ENCODE results near the gene C7orf57. TPM values are rescaled to one million over a fixed set of nuclear protein-coding genes. Genes with fewer than 3 reads are reported as not detected.

C7orf57 gene
- total and polyA plus RNA-seq, 9 donors, result 0.02 to 18.6 (median 0.35) TPM; not detected in 3

GRCh38 chr7:48004032-48004431, 31.3 kb upstream of the C7orf57 start:
- WGBS, 3 donors, result 31 to 67% (median 53%) methylated on average over 2 of the region's 2 CpGs
- no peaks in the 10 kb centered on the region for H3K4me1 ChIP-seq (ENCODE audit: insufficient read depth)
- no peak for DNase-seq
- no peaks in the 10 kb centered on the region for H3K9me3 ChIP-seq
- intact Hi-C loops (cut with DNase I), result no loop called here
- no peak for TF ChIP-seq EP300 (IDR thresholded peaks at IDR 0.05)
- TF ChIP-seq POLR2A (IDR thresholded peaks at IDR 0.05), result no peak
- TF ChIP-seq CTCF (IDR thresholded peaks at IDR 0.05), result no peak
- H3K36me3 ChIP-seq, result no peaks in the 10 kb centered on the region
- H3K4me3 ChIP-seq, result no peak overlapping the region
- H3K27me3 ChIP-seq, result no peaks in the 10 kb centered on the region
- no peak overlapping the region for H3K27ac ChIP-seq

GRCh38 chr7:48004638-48005037, 30.7 kb upstream of the C7orf57 start:
- Histone ChIP-seq H3K27ac (no peak overlapping the region), H3K27me3 (no peaks in the 10 kb centered on the region), H3K9me3 (no peaks in the 10 kb centered on the region), H3K4me3 (no peak overlapping the region), H3K4me1 (ENCODE audit: insufficient read depth) (no peaks in the 10 kb centered on the region), H3K36me3 (no peaks in the 10 kb centered on the region)
- 9 to 14% (median 10%) methylated on average over 5 of the region's 5 CpGs for WGBS, 3 donors
- intact Hi-C loops (cut with DNase I), result no loop called here
- TF ChIP-seq EP300 (IDR thresholded peaks at IDR 0.05), result no peak
- no peak for TF ChIP-seq CTCF (IDR thresholded peaks at IDR 0.05)
- TF ChIP-seq POLR2A (IDR thresholded peaks at IDR 0.05), result no peak
- DNase-seq, result no peak

GRCh38 chr7:48006866-48007265, 28.5 kb upstream of the C7orf57 start:
- no peaks in the 10 kb centered on the region for H3K36me3 ChIP-seq
- DNase-seq, result no peak
- no peaks in the 10 kb centered on the region for H3K9me3 ChIP-seq
- no peaks in the 10 kb centered on the region for H3K27me3 ChIP-seq
- H3K4me3 ChIP-seq, result no peak overlapping the region
- H3K27ac ChIP-seq, result no peak overlapping the region
- WGBS, 3 donors, result 80 to 90% (median 85%) methylated on average over 6 of the region's 6 CpGs
- H3K4me1 ChIP-seq (ENCODE audit: insufficient read depth), result no peaks in the 10 kb centered on the region
- intact Hi-C loops (cut with DNase I), result no loop called here
- TF ChIP-seq CTCF (IDR thresholded peaks at IDR 0.05) (no peak), EP300 (IDR thresholded peaks at IDR 0.05) (no peak), POLR2A (IDR thresholded peaks at IDR 0.05) (no peak)

GRCh38 chr7:48009257-48009656, 26.1 kb upstream of the C7orf57 start:
- intact Hi-C loops (cut with DNase I), result no loop called here
- no peak for DNase-seq
- no peaks in the 10 kb centered on the region for H3K4me1 ChIP-seq (ENCODE audit: insufficient read depth)
- TF ChIP-seq EP300 (IDR thresholded peaks at IDR 0.05) (no peak), POLR2A (IDR thresholded peaks at IDR 0.05) (no peak), CTCF (IDR thresholded peaks at IDR 0.05) (no peak)
- H3K36me3 ChIP-seq, result no peaks in the 10 kb centered on the region
- no peak overlapping the region for H3K4me3 ChIP-seq
- H3K27ac ChIP-seq, result no peak overlapping the region
- no peaks in the 10 kb centered on the region for H3K27me3 ChIP-seq
- 90 to 95% (median 92%) methylated on average over 4 of the region's 4 CpGs for WGBS, 3 donors
- no peaks in the 10 kb centered on the region for H3K9me3 ChIP-seq

GRCh38 chr7:48009954-48010353, 25.4 kb upstream of the C7orf57 start:
- H3K27ac ChIP-seq, result no peak overlapping the region
- no peak for DNase-seq
- no peak overlapping the region for H3K4me3 ChIP-seq
- no peaks in the 10 kb centered on the region for H3K27me3 ChIP-seq
- intact Hi-C loops (cut with DNase I), result no loop called here
- H3K4me1 ChIP-seq (ENCODE audit: insufficient read depth), result no peaks in the 10 kb centered on the region
- H3K9me3 ChIP-seq, result no peaks in the 10 kb centered on the region
- 96 to 97% (median 96%) methylated on average over 4 of the region's 4 CpGs for WGBS, 3 donors
- H3K36me3 ChIP-seq, result no peaks in the 10 kb centered on the region
- no peak for TF ChIP-seq POLR2A (IDR thresholded peaks at IDR 0.05)
- no peak for TF ChIP-seq CTCF (IDR thresholded peaks at IDR 0.05)
- no peak for TF ChIP-seq EP300 (IDR thresholded peaks at IDR 0.05)
